Panc1 (cell line): ENCODE data around the gene ZNF471. TPM values are rescaled to one million over a fixed set of nuclear protein-coding genes. Genes with fewer than 3 reads are reported as not detected.
A peak's percentile ranks its signal among the peaks of the same experiment; 100 is the strongest.

ENCODE experiments used
- ATAC-seq: fragments of 200-7000 bp; cut with Tn5 transposase; 2 replicates; pipeline ENCODE4 v1.9.1; 2020; ENCODE audit warnings: mild to moderate bottlenecking, moderate library complexity
- BruUV-seq: library from RNA; stranded (reverse); fragments of 400-500 nt; replicated peaks from 2 replicates; lab custom pipeline; 2021; lab: Mats Ljungman, UMichigan
- CTCF ChIA-PET: fragments of 300-600 bp; sonication (Branson Sonifier 250); formaldehyde crosslinking; loops from one replicate; lab custom pipeline; 2022; ENCODE audit warnings: antibody characterized with exemption; lab: Charles Lee
- POLR2A ChIA-PET: fragments of 300-600 bp; sonication (Branson Sonifier 250); formaldehyde crosslinking; loops from one replicate; lab custom pipeline; 2022; ENCODE audit warnings: antibody characterized with exemption; lab: Charles Lee
- DNase-seq: peaks from one replicate; pipeline ENCODE4 v3.0.0-alpha.2; 2010; ENCODE audit warnings: low read depth, low spot score
- H3K27ac ChIP-seq: 2 replicates; pipeline ENCODE4 v1.5.1; 2011; ENCODE audit warnings: mild to moderate bottlenecking, low read length, inconsistent platforms
- H3K27me3 ChIP-seq: fragments of 200-500 bp; sonication (Bioruptor generic); 2 replicates; pipeline ENCODE4 v1.6.0; 2014; ENCODE audit warnings: low read length, inconsistent platforms; ENCODE audit not compliant: control insufficient read depth, insufficient read depth
- H3K36me3 ChIP-seq: fragments of 200-500 bp; sonication (Bioruptor generic); 2 replicates; pipeline ENCODE4 v1.5.1; 2014; ENCODE audit warnings: inconsistent platforms, mild to moderate bottlenecking, low read length, moderate library complexity; ENCODE audit not compliant: control insufficient read depth, insufficient read depth
- H3K4me1 ChIP-seq: 2 replicates; pipeline ENCODE4 v1.5.1; 2011; ENCODE audit warnings: inconsistent platforms, mild to moderate bottlenecking, low read length, moderate library complexity; ENCODE audit not compliant: control insufficient read depth, insufficient read depth
- H3K4me3 ChIP-seq, 2 experiments: 2 replicates each; pipeline ENCODE4 v1.5.1; 2011 to 2012; ENCODE audit warnings: low read depth in 2 of 2, low read length in 2 of 2, mild to moderate bottlenecking in 2 of 2, inconsistent platforms in 1 of 2, moderate library complexity in 1 of 2
- H3K9me3 ChIP-seq: fragments of 200-500 bp; sonication (Bioruptor generic); 2 replicates; pipeline ENCODE4 v1.5.1; 2014; ENCODE audit warnings: low read depth, mild to moderate bottlenecking, inconsistent platforms, low read length, moderate library complexity; ENCODE audit not compliant: control insufficient read depth, insufficient read depth
- CTCF ChIP-seq: fragments of 450-650 bp; IDR thresholded peaks from 2 replicates; pipeline ENCODE4 v1.5.1; 2017; ENCODE audit warnings: mild to moderate bottlenecking
- POLR2AphosphoS5 ChIP-seq: IDR thresholded peaks from 2 replicates; pipeline ENCODE4 v1.6.1; 2012; ENCODE audit warnings: mild to moderate bottlenecking, low read depth, low read length, moderate library complexity
- REST ChIP-seq, 2 experiments: IDR thresholded peaks; 2 replicates each; pipeline ENCODE4 v1.6.1; 2011 to 2012; ENCODE audit warnings: low read depth in 2 of 2, control low read depth in 1 of 2, low read length in 1 of 2, mild to moderate bottlenecking in 1 of 2, moderate library complexity in 1 of 2; ENCODE audit not compliant: insufficient read depth in 1 of 2
- SIN3A ChIP-seq: IDR thresholded peaks from 2 replicates; pipeline ENCODE4 v1.6.1; 2012; ENCODE audit warnings: low read depth, mild to moderate bottlenecking, low read length, moderate library complexity, borderline replicate concordance; ENCODE audit not compliant: insufficient read depth
- TCF7L2 ChIP-seq: IDR thresholded peaks from 2 replicates; pipeline ENCODE4 v1.6.1; 2011; ENCODE audit warnings: mild to moderate bottlenecking, low read depth, low read length, inconsistent platforms
- in situ Hi-C: cut with HindIII; loops from 2 replicates; pipeline ENCODE4 v1.10.0; 2016; ENCODE audit warnings: low sequenced_read_pairs, low pct_unique_long_range_greater_than_20kb
- intact Hi-C: fragments of 100-400 bp; cut with micrococcal nuclease; formaldehyde crosslinking; loops from one replicate; pipeline ENCODE4 v1.10.0; 2022; ENCODE audit not compliant: unreplicated experiment
- total RNA-seq: library from RNA; stranded (reverse); gene quantifications from one replicate; pipeline ENCODE4 v1.2.1, GENCODE V29; 2021; ENCODE audit not compliant: unreplicated experiment

ZNF471 gene
- total RNA-seq, 1 experiment from 2014 or later = not detected

GRCh38 chr19:56477429-56478338 is 30.0 kb upstream of the ZNF471 start:
- no peak for ATAC-seq
- Histone ChIP-seq H3K36me3 (no peaks in the 10 kb centered on the region), H3K27me3 (no peaks in the 10 kb centered on the region), H3K4me1 (no peaks in the 10 kb centered on the region), H3K4me3 (peak overlapping the region in 1 of 2 experiments; percentile 32; a peak in 1 of 4 replicates), H3K27ac (no peak overlapping the region), H3K9me3 (peaks cover 13% of the 10 kb centered on the region)
- TF ChIP-seq SIN3A (no peak), REST (IDR thresholded peaks at IDR 0.05; ENCODE audit: insufficient read depth in 1 of 2, low read depth in 2 of 2, low read length in 1 of 2) (no peak), POLR2AphosphoS5 (no peak), CTCF (no peak), TCF7L2 (no peak)
- ChIA-PET CTCF (no interaction called here), POLR2A (no interaction called here)
- DNase-seq = no peak
- intact Hi-C loops = no loop called here
- in situ Hi-C loops = no loop called here
- BruUV-seq = no TSS peak

GRCh38 chr19:56491399-56491798 is 16.3 kb upstream of the ZNF471 start:
- peaks cover 20% of the 10 kb centered on the region; the same call in 1 of the 2 replicates for H3K9me3 ChIP-seq
- H3K4me3 ChIP-seq = no peak overlapping the region
- DNase-seq = no peak
- H3K27me3 ChIP-seq = no peaks in the 10 kb centered on the region
- no peaks in the 10 kb centered on the region for H3K36me3 ChIP-seq
- CTCF ChIA-PET = no interaction called here
- no peak for TF ChIP-seq CTCF
- TF ChIP-seq POLR2AphosphoS5 = no peak
- no peak for TF ChIP-seq REST (IDR thresholded peaks at IDR 0.05; ENCODE audit: insufficient read depth in 1 of 2, low read depth in 2 of 2, low read length in 1 of 2)
- TF ChIP-seq TCF7L2 = no peak
- TF ChIP-seq SIN3A = no peak
- no peaks in the 10 kb centered on the region for H3K4me1 ChIP-seq
- in situ Hi-C loops (no loop called here), intact Hi-C loops (no loop called here)
- H3K27ac ChIP-seq = no peak overlapping the region
- no peak for ATAC-seq
- POLR2A ChIA-PET = no interaction called here
- no TSS peak for BruUV-seq
